WTC11 (cell line): ENCODE measurements around the gene NECAB2. TPM values are rescaled to one million over a fixed set of nuclear protein-coding genes. Genes with fewer than 3 reads are reported as not detected.

ENCODE experiments used
- ATAC-seq: fragments of 200-7000 bp; cut with Tn5 transposase; 2 replicates; pipeline ENCODE4 v1.10.0; 2021; ENCODE audit warnings: mild to moderate bottlenecking, moderate library complexity
- CTCF ChIA-PET: fragments of 300-600 bp; sonication (Branson Sonifier 250); formaldehyde crosslinking; loops from one replicate; lab custom pipeline; 2021; ENCODE audit warnings: antibody characterized with exemption; lab: Charles Lee
- POLR2A ChIA-PET: fragments of 350-600 bp; sonication (Branson Sonifier 250); formaldehyde crosslinking; loops from one replicate; lab custom pipeline; 2021; ENCODE audit warnings: antibody characterized with exemption; lab: Charles Lee
- DNase-seq: peaks from one replicate; pipeline ENCODE4 v3.0.0; 2021; ENCODE audit warnings: low spot score
- H3K27ac Mint-ChIP-seq: 2 replicates; pipeline ENCODE4 v1.8.0; 2021; ENCODE audit warnings: mixed read lengths
- H3K27me3 Mint-ChIP-seq: 2 replicates; pipeline ENCODE4 v1.8.0; 2021; ENCODE audit warnings: low read depth, mild to moderate bottlenecking, moderate library complexity, mixed read lengths
- H3K36me3 Mint-ChIP-seq: 2 replicates; pipeline ENCODE4 v1.8.0; 2021; ENCODE audit warnings: mixed read lengths
- H3K4me1 Mint-ChIP-seq: 2 replicates; pipeline ENCODE4 v1.8.0; 2022; ENCODE audit warnings: mixed read lengths
- H3K4me3 Mint-ChIP-seq: 2 replicates; pipeline ENCODE4 v1.8.0; 2021; ENCODE audit warnings: mild to moderate bottlenecking, moderate library complexity, mixed read lengths
- H3K9me3 Mint-ChIP-seq: 2 replicates; pipeline ENCODE4 v1.8.0; 2021; ENCODE audit warnings: mixed read lengths
- ATF2 ChIP-seq: sonication (generic); formaldehyde crosslinking; IDR thresholded peaks from 2 replicates; pipeline ENCODE4 v1.8.1; 2022; ENCODE audit warnings: low read depth, missing genetic modification reagents, borderline replicate concordance
- CTCF ChIP-seq: fragments of 200-600 bp; IDR thresholded peaks from 2 replicates; pipeline ENCODE4 v1.8.0; 2022; ENCODE audit warnings: antibody characterized with exemption
- E2F5 ChIP-seq: sonication (generic); formaldehyde crosslinking; IDR thresholded peaks from 2 replicates; pipeline ENCODE4 v1.8.1; 2022; ENCODE audit warnings: mild to moderate bottlenecking, moderate library complexity, missing genetic modification reagents
- ELF4 ChIP-seq: sonication (generic); formaldehyde crosslinking; IDR thresholded peaks from 2 replicates; pipeline ENCODE4 v1.8.1; 2022; ENCODE audit warnings: low read depth, mild to moderate bottlenecking, moderate library complexity, missing genetic modification reagents
- HMGA2 ChIP-seq: fragments of 250-450 bp; sonication (Bioruptor Pico); IDR thresholded peaks from 2 replicates; pipeline ENCODE4 v1.4.0; 2021; ENCODE audit warnings: mild to moderate bottlenecking, moderate library complexity
- IRF2 ChIP-seq: sonication (generic); formaldehyde crosslinking; IDR thresholded peaks from 2 replicates; pipeline ENCODE4 v1.8.0; 2022; ENCODE audit warnings: low read depth, missing genetic modification reagents, borderline replicate concordance
- MAX ChIP-seq: sonication (generic); formaldehyde crosslinking; IDR thresholded peaks from 2 replicates; pipeline ENCODE4 v1.8.0; 2022; ENCODE audit warnings: mild to moderate bottlenecking, missing genetic modification reagents
- NFATC4 ChIP-seq: fragments of 250-450 bp; sonication (Bioruptor Pico); IDR thresholded peaks from 2 replicates; pipeline ENCODE4 v1.9.0; 2021; ENCODE audit warnings: mild to moderate bottlenecking
- NFYB ChIP-seq: sonication (generic); formaldehyde crosslinking; conservative IDR thresholded peaks from 2 replicates; pipeline ENCODE4 v1.8.0; 2022; ENCODE audit warnings: low read depth, missing genetic modification reagents
- NR1H2 ChIP-seq: sonication (generic); formaldehyde crosslinking; IDR thresholded peaks from 2 replicates; pipeline ENCODE4 v1.9.0; 2021; ENCODE audit warnings: mild to moderate bottlenecking, moderate library complexity, missing genetic modification reagents
- PREB ChIP-seq: sonication (generic); formaldehyde crosslinking; IDR thresholded peaks from 2 replicates; pipeline ENCODE4 v1.8.1; 2022; ENCODE audit warnings: mild to moderate bottlenecking, missing genetic modification reagents, moderate library complexity, borderline replicate concordance
- RORB ChIP-seq: fragments of 250-450 bp; sonication (Bioruptor Pico); IDR thresholded peaks from 2 replicates; pipeline ENCODE4 v1.9.0; 2021; ENCODE audit warnings: mild to moderate bottlenecking
- SOX15 ChIP-seq: fragments of 250-450 bp; sonication (Bioruptor Pico); IDR thresholded peaks from 2 replicates; pipeline ENCODE4 v1.9.0; 2021; ENCODE audit warnings: mild to moderate bottlenecking
- TP53 ChIP-seq: sonication (generic); formaldehyde crosslinking; IDR thresholded peaks from 2 replicates; pipeline ENCODE4 v1.8.1; 2023; ENCODE audit warnings: mild to moderate bottlenecking, missing genetic modification reagents
- USF2 ChIP-seq: sonication (generic); formaldehyde crosslinking; IDR thresholded peaks from 2 replicates; pipeline ENCODE4 v1.8.1; 2023; ENCODE audit warnings: mild to moderate bottlenecking, missing genetic modification reagents, moderate library complexity
- ZNF138 ChIP-seq: sonication (generic); formaldehyde crosslinking; conservative IDR thresholded peaks from 2 replicates; pipeline ENCODE4 v1.8.1; 2022; ENCODE audit warnings: mild to moderate bottlenecking, moderate library complexity, missing genetic modification reagents
- ZNF232 ChIP-seq: sonication (generic); formaldehyde crosslinking; IDR thresholded peaks from 2 replicates; pipeline ENCODE4 v1.8.0; 2022; ENCODE audit warnings: mild to moderate bottlenecking, missing genetic modification reagents
- ZNF317 ChIP-seq: sonication (generic); formaldehyde crosslinking; IDR thresholded peaks from 2 replicates; pipeline ENCODE4 v1.8.1; 2023; ENCODE audit warnings: low read depth, mild to moderate bottlenecking, moderate library complexity, missing genetic modification reagents, borderline replicate concordance
- ZNF425 ChIP-seq: fragments of 250-450 bp; sonication (Bioruptor Pico); conservative IDR thresholded peaks from 2 replicates; pipeline ENCODE4 v1.9.0; 2021; ENCODE audit warnings: mild to moderate bottlenecking
- ZNF532 ChIP-seq: fragments of 250-450 bp; sonication (Bioruptor Pico); IDR thresholded peaks from 2 replicates; pipeline ENCODE4 v1.9.0; 2021; ENCODE audit warnings: mild to moderate bottlenecking, borderline replicate concordance
- total RNA-seq: library from RNA; stranded (reverse); gene quantifications from 3 replicates; pipeline ENCODE4 v1.2.3, GENCODE V29; 2021

The NECAB2 gene
- total RNA-seq, 1 experiment from 2014 or later, result 2.9 TPM

- no peak overlapping the region for H3K4me3 Mint-ChIP-seq
- no peak for DNase-seq
- ChIA-PET POLR2A (interaction anchor here (2.7 kb wide), 1 partner anchor 19 kb away, joined by 10 read pairs; no protein-coding TSS in a partner anchor), CTCF (interaction anchor here (0.5 to 4.0 kb wide), 8 partner anchors 10 to 193 kb away, joined by 3 to 28 read pairs (median 4); partner anchors contain the start of gene TAF1C)
- H3K27ac Mint-ChIP-seq, result no peak overlapping the region
- peaks cover 6% of the 10 kb centered on the region for H3K4me1 Mint-ChIP-seq
- no peaks in the 10 kb centered on the region for H3K9me3 Mint-ChIP-seq
- no peaks in the 10 kb centered on the region for H3K27me3 Mint-ChIP-seq
- no peak for ATAC-seq
- no peaks in the 10 kb centered on the region; the same call in 1 of the 2 replicates for H3K36me3 Mint-ChIP-seq
- TF ChIP-seq ATF2 (CRISPR knock-in tag) (no peak), NFATC4 (no peak), HMGA2 (no peak)
- TF ChIP-seq, all 79 proteins: peak for 0
Observed at GRCh38 chr16:83994703-83995102, 26.7 kb downstream of the NECAB2 start.

- Mint-ChIP-seq H3K27ac (no peak overlapping the region), H3K27me3 (no peaks in the 10 kb centered on the region)
- DNase-seq, result peak; percentile 77
Observed at GRCh38 chr16:83995754-83996153, 27.7 kb downstream of the NECAB2 start.

More at GRCh38 chr16:83995754-83996153, 27.7 kb downstream of the NECAB2 start:
- Mint-ChIP-seq H3K4me3 (peak overlapping the region; percentile 53), H3K4me1 (peaks cover 6% of the 10 kb centered on the region)
- peak; percentile 95 for ATAC-seq
- ChIA-PET POLR2A (interaction anchor here (0.5 to 2.7 kb wide), 3 partner anchors 11 to 57 kb away, joined by 3 to 10 read pairs (median 4); no protein-coding TSS in a partner anchor), CTCF (interaction anchor here (0.5 to 4.0 kb wide), 20 partner anchors 9 to 1479 kb away, joined by 3 to 28 read pairs (median 4); partner anchors contain the start of genes MBTPS1, OSGIN1, SLC38A8 and TAF1C)
- TF ChIP-seq ZNF317 (CRISPR knock-in tag), result no peak
- TF ChIP-seq NFYB (CRISPR knock-in tag), result peak; percentile 37; the same call in 1 of the 2 replicates
- TF ChIP-seq MAX, result no peak
- TF ChIP-seq SOX15, result no peak
- TF ChIP-seq ZNF232 (CRISPR knock-in tag), result no peak
- no peak for TF ChIP-seq E2F5 (CRISPR knock-in tag)
- TF ChIP-seq TP53, result no peak
- no peak for TF ChIP-seq ZNF425 (CRISPR knock-in tag)
- TF ChIP-seq HMGA2, result no peak
- TF ChIP-seq IRF2 (CRISPR knock-in tag), result no peak
- no peak for TF ChIP-seq PREB (CRISPR knock-in tag)
- TF ChIP-seq RORB (CRISPR knock-in tag), result no peak
- TF ChIP-seq ZNF138, result no peak
- TF ChIP-seq ZNF532 (CRISPR knock-in tag), result no peak
- TF ChIP-seq USF2 (CRISPR knock-in tag), result 0 out of 2 replicates have a peak, but pooled peaks have one; percentile 28
- TF ChIP-seq NR1H2 (CRISPR knock-in tag), result no peak
- TF ChIP-seq ELF4 (CRISPR knock-in tag), result no peak
- TF ChIP-seq CTCF, result no peak
- TF ChIP-seq, all 79 proteins: peak for 2
- Mint-ChIP-seq H3K9me3 (no peaks in the 10 kb centered on the region), H3K36me3 (no peaks in the 10 kb centered on the region; the same call in 1 of the 2 replicates)
